RWPE1 (cell line): ENCODE measurements around the gene TEX12.

Experiments
- CTCF ChIA-PET: fragments of 350-600 bp; sonication (Branson Sonifier 250); formaldehyde crosslinking; extraction: SDS; loops from one replicate; lab custom pipeline; 2021; lab: Yijun Ruan, JAX
- POLR2A ChIA-PET: fragments of 400-600 bp; formaldehyde crosslinking; extraction: SDS; loops from one replicate; lab custom pipeline; 2020; ENCODE audit warnings: antibody characterized with exemption; ENCODE audit not compliant: low non-redundant PET; lab: Yijun Ruan, JAX
- DNase-seq: peaks from one replicate; pipeline ENCODE4 v3.0.0; 2012; ENCODE audit warnings: low spot score
- H3K27ac ChIP-seq: fragments of 450-650 bp; 2 replicates; pipeline ENCODE4 v1.5.1; 2017
- CTCF ChIP-seq: fragments of 450-650 bp; conservative IDR thresholded peaks from 2 replicates; pipeline ENCODE4 v1.5.1; 2017; ENCODE audit warnings: low read depth, mild to moderate bottlenecking

TEX12 gene

DNA sequence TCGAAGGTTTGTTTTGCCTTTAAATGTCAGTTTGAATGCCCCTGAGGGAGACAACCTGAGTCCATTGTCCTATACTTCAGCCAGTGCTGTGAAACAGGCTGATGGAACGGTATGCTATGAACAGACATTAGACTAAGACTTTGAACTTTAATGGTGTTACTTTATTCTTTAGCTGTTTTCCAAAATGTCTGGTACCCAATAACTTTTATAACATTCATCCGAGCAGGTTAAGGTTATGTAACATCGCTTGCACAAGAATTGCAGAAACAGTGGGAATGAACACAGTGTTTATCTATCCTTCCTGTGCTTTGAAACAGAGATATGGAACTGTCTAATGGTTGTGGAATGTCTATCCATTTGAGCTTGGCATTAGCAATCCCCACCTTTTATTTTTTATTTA, 46.6 kb downstream of the TEX12 start:
- no peak overlapping the region for H3K27ac ChIP-seq
- ChIA-PET CTCF (interaction anchor here (0.6 to 1.0 kb wide), 2 partner anchors 14 to 66 kb away, joined by 3 to 6 read pairs; no protein-coding TSS in a partner anchor), POLR2A (no interaction called here)
- TF ChIP-seq CTCF = no peak
- no peak for DNase-seq

- no peak overlapping the region for H3K27ac ChIP-seq
- CTCF ChIA-PET = interaction anchor here (0.7 to 1.0 kb wide), 3 partner anchors 65 to 225 kb away, joined by 3 to 10 read pairs (median 3); no protein-coding TSS in a partner anchor
- no peak for TF ChIP-seq CTCF
- DNase-seq = no peak
- POLR2A ChIA-PET = no interaction called here
These were observed 48.4 kb downstream of the TEX12 start for GRCh38 chr11:112215621-112216020.

- POLR2A ChIA-PET = no interaction called here
- no peak overlapping the region for H3K27ac ChIP-seq
- CTCF ChIA-PET = interaction anchor here (0.6 kb wide), 1 partner anchor 1042 kb away, joined by 5 read pairs; no protein-coding TSS in a partner anchor
- no peak for DNase-seq
- TF ChIP-seq CTCF = no peak
These were observed 49.5 kb downstream of the TEX12 start for GRCh38 chr11:112216561-112217105.

- ChIA-PET CTCF (interaction anchor here (0.6 to 3.0 kb wide), 6 partner anchors 17 to 1070 kb away, joined by 4 to 32 read pairs (median 6); no protein-coding TSS in a partner anchor), POLR2A (interaction anchor here (0.6 kb wide), 1 partner anchor 61 kb away, joined by 9 read pairs; no protein-coding TSS in a partner anchor)
- peak; percentile 62 for DNase-seq
- H3K27ac ChIP-seq = no peak overlapping the region
- peak; percentile 77 for TF ChIP-seq CTCF
These were observed 52.5 kb downstream of the TEX12 start for GRCh38 chr11:112219476-112220232.

GRCh38 chr11:112221274-112221835, 54.2 kb downstream of the TEX12 start:
- POLR2A ChIA-PET = no interaction called here

More at GRCh38 chr11:112221274-112221835, 54.2 kb downstream of the TEX12 start:
- DNase-seq = no peak
- no peak for TF ChIP-seq CTCF
- CTCF ChIA-PET = interaction anchor here (0.7 to 3.0 kb wide), 2 partner anchors 59 to 134 kb away, joined by 4 to 32 read pairs; no protein-coding TSS in a partner anchor
- no peak overlapping the region for H3K27ac ChIP-seq
